K562 (cell line): ENCODE measurements around the gene MBD5. TPM values are rescaled to one million over a fixed set of nuclear protein-coding genes. Genes with fewer than 3 reads are reported as not detected.

Experiments
- ATAC-seq: fragments of 200-7000 bp; cut with Tn5 transposase; 3 replicates; pipeline ENCODE4 v1.9.1; 2020; ENCODE audit warnings: moderate library complexity
- BruUV-seq: library from RNA; stranded (reverse); fragments of 400-500 nt; replicated peaks from 2 replicates; lab custom pipeline; 2021; lab: Mats Ljungman, UMichigan
- CTCF ChIA-PET: fragments of 300-600 bp; formaldehyde crosslinking; extraction: SDS; loops from one replicate; lab custom pipeline; 2021; ENCODE audit warnings: low intra/inter-chr PET ratio; lab: Yijun Ruan, JAX
- POLR2A ChIA-PET: fragments of 300-600, 350-650 bp; sonication (Branson Sonifier 250); formaldehyde crosslinking; extraction: SDS; loops from one replicate; lab custom pipeline; 2021; ENCODE audit warnings: antibody characterized with exemption, inconsistent platforms; lab: Yijun Ruan, JAX
- DNase-seq, 4 experiments: peaks; one replicate each; pipeline versions ENCODE4 v3.0.0 to v3.0.0-alpha.2; 2011 to 2018; ENCODE audit warnings: low spot score in 3 of 4, mixed read lengths in 3 of 4; ENCODE audit errors: extremely low read depth in 1 of 4
- FAIRE-seq: peaks from 2 replicates; lab custom pipeline; 2011; peaks lifted over from hg19 to GRCh38; lab: Jason Lieb, UNC
- H2AFZ ChIP-seq: 2 replicates; pipeline ENCODE4 v1.6.0; 2011; ENCODE audit warnings: low read depth, low read length, control low read depth, inconsistent platforms
- H3K27ac ChIP-seq: fragments of 200-600 bp; 3 replicates; pipeline ENCODE4 v1.8.0; 2011; ENCODE audit warnings: low read depth, mild to moderate bottlenecking, control low read depth, inconsistent platforms, low read length, moderate library complexity, mixed read lengths; ENCODE audit errors: extremely low read depth
- H3K27me3 ChIP-seq, 2 experiments: fragments of 300-600 bp in 1 of 2; 2 replicates in 1 of 2; 3 replicates in 1 of 2; pipeline versions ENCODE4 v1.6.0 to v1.8.0; 2011; ENCODE audit warnings: inconsistent platforms in 2 of 2, low read length in 2 of 2, mild to moderate bottlenecking in 1 of 2, mixed read lengths in 1 of 2, moderate library complexity in 1 of 2; ENCODE audit not compliant: control insufficient read depth in 2 of 2, insufficient read depth in 2 of 2
- H3K36me3 ChIP-seq: fragments of 300-600 bp; 3 replicates; pipeline ENCODE4 v1.8.0; 2011; ENCODE audit warnings: mild to moderate bottlenecking, low read length, inconsistent platforms; ENCODE audit not compliant: control insufficient read depth, insufficient read depth
- H3K4me1 ChIP-seq, 2 experiments: fragments of 200-600 bp in 1 of 2; replicated peaks in 1 of 2; 2 replicates in 1 of 2; 3 replicates in 1 of 2; pipeline versions ENCODE4 v1.5.1 to v1.8.0; 2011; ENCODE audit warnings: inconsistent platforms in 2 of 2, low read length in 2 of 2, mild to moderate bottlenecking in 1 of 2, mixed read lengths in 1 of 2, moderate library complexity in 1 of 2; ENCODE audit not compliant: control insufficient read depth in 2 of 2, insufficient read depth in 2 of 2
- H3K4me2 ChIP-seq: 2 replicates; pipeline ENCODE4 v1.6.1; 2011; ENCODE audit warnings: low read length, control low read depth, inconsistent platforms, mixed read lengths; ENCODE audit not compliant: insufficient read depth
- H3K4me3 ChIP-seq: fragments of 200-600 bp; sonication (generic), shearing (Covaris generic); 2 replicates; pipeline ENCODE4 v1.5.1; 2016; ENCODE audit warnings: control low read depth, inconsistent platforms
- H3K79me2 ChIP-seq: fragments of 200-600 bp; 3 replicates; pipeline ENCODE4 v1.8.0; 2011; ENCODE audit warnings: low read length, inconsistent platforms; ENCODE audit not compliant: control insufficient read depth, insufficient read depth
- H3K9ac ChIP-seq, 2 experiments: 2 replicates each; pipeline versions ENCODE4 v1.6.0 to v1.6.1; 2011; ENCODE audit warnings: low read depth in 2 of 2, low read length in 2 of 2, control low read depth in 1 of 2, inconsistent platforms in 1 of 2, mild to moderate bottlenecking in 1 of 2, mixed read lengths in 1 of 2; ENCODE audit not compliant: insufficient read depth in 1 of 2
- H3K9me1 ChIP-seq: one replicate; pipeline ENCODE4 v1.6.0; 2011; ENCODE audit warnings: inconsistent platforms, mild to moderate bottlenecking, low read length, moderate library complexity; ENCODE audit not compliant: control insufficient read depth, insufficient read depth
- H3K9me3 ChIP-seq: replicated peaks from 2 replicates; pipeline ENCODE4 v1.5.1; 2011; ENCODE audit warnings: low read depth, low read length, inconsistent platforms; ENCODE audit not compliant: control insufficient read depth, insufficient read depth
- H4K20me1 ChIP-seq: replicated peaks from 2 replicates; pipeline ENCODE4 v1.6.1; 2011; ENCODE audit warnings: low read length, inconsistent platforms, mixed read lengths; ENCODE audit not compliant: control insufficient read depth, insufficient read depth
- ETV5 ChIP-seq: sonication (generic); formaldehyde crosslinking; IDR thresholded peaks from 2 replicates; pipeline ENCODE4 v1.4.0; 2020; ENCODE audit warnings: low read depth, mild to moderate bottlenecking, missing genetic modification reagents
- FOXP1 ChIP-seq: sonication (generic); formaldehyde crosslinking; IDR thresholded peaks from 2 replicates; pipeline ENCODE4 v1.8.0; 2022; ENCODE audit warnings: mild to moderate bottlenecking, missing genetic modification reagents
- RBBP5 ChIP-seq: fragments of 200-600 bp; sonication (generic); IDR thresholded peaks from 2 replicates; pipeline ENCODE4 v1.6.1; 2012; ENCODE audit warnings: borderline replicate concordance, mild to moderate bottlenecking, low read length, control low read depth, inconsistent platforms; ENCODE audit not compliant: insufficient read depth, poor library complexity, severe bottlenecking
- RFX1 ChIP-seq: fragments of 450-650 bp; IDR thresholded peaks from 2 replicates; pipeline ENCODE4 v1.6.1; 2016; ENCODE audit warnings: mild to moderate bottlenecking, moderate library complexity
- SMARCB1 ChIP-seq: IDR thresholded peaks from 2 replicates; pipeline ENCODE4 v1.6.1; 2011; ENCODE audit warnings: improper control_type of control experiment, low read depth; ENCODE audit not compliant: insufficient read length
- SRSF1 ChIP-seq: fragments of 200-400 bp; formaldehyde crosslinking; IDR thresholded peaks from 2 replicates; pipeline ENCODE4 v1.6.1; 2017; ENCODE audit warnings: mild to moderate bottlenecking, low read depth, low read length, moderate library complexity
- TAF1 ChIP-seq: IDR thresholded peaks from 2 replicates; pipeline ENCODE4 v1.6.1; 2011; ENCODE audit warnings: mild to moderate bottlenecking, low read length, moderate library complexity; ENCODE audit not compliant: insufficient read depth, control insufficient read depth, severe bottlenecking; ENCODE audit errors: extremely low read depth
- YY1 ChIP-seq, 3 experiments: IDR thresholded peaks; 2 replicates each; pipeline ENCODE4 v1.6.1; 2011; ENCODE audit warnings: low read length in 2 of 3, mild to moderate bottlenecking in 2 of 3, moderate library complexity in 2 of 3, borderline replicate concordance in 1 of 3, control low read depth in 1 of 3, low read depth in 1 of 3; ENCODE audit not compliant: insufficient read depth in 3 of 3, insufficient replicate concordance in 2 of 3, control insufficient read depth in 1 of 3, insufficient read length in 1 of 3; ENCODE audit errors: extremely low read depth in 1 of 3
- WGBS: fragments of 100-300 bp; shearing (Covaris generic); methylation state at CpG from one replicate; pipeline ENCODE4 v1.1.6; 2016; ENCODE audit warnings: low coverage, mixed read lengths; ENCODE audit not compliant: insufficient coverage; ENCODE audit errors: missing lambda C conversion rate; 5-methylcytosine and 5-hydroxymethylcytosine counted together
- in situ Hi-C: fragments of 300-500 bp; cut with MboI; formaldehyde crosslinking; loops from 4 replicates; pipeline ENCODE4 v1.15.0; 2018; ENCODE audit warnings: inconsistent platforms, mixed read lengths
- intact Hi-C: fragments of 100-400 bp; cut with micrococcal nuclease; formaldehyde crosslinking; loops from 2 replicates; pipeline ENCODE4 v1.14.2; 2022
- polyA plus RNA-seq, 8 experiments: library from polyadenylated mRNA; depleted of rRNA in 4 of 8; stranded (reverse) in 5 of 8; unstranded in 3 of 8; fragments of >200 nt; fragmentation: Nextera tagmentation in 2 of 8; fragmentation: Illumina TruSeq in 1 of 8; extraction: Ambion mirVana in 2 of 8; extraction: Trizol in 1 of 8; gene quantifications; 2 replicates each; pipeline versions ENCODE4 v1.2.1 to v1.2.3, GENCODE V29; 2011 to 2014; ENCODE audit warnings: inconsistent platforms in 1 of 8, missing spikeins in 1 of 8
- total RNA-seq, 7 experiments: library from RNA; depleted of rRNA in 6 of 7; stranded (reverse); fragments of >200 nt in 6 of 7; fragmentation: Illumina TruSeq in 2 of 7; extraction: Trizol in 2 of 7; gene quantifications; 2 replicates each; pipeline versions ENCODE4 v1.2.1 to v1.2.3, GENCODE V29; 2011 to 2021; ENCODE audit warnings: low replicate concordance in 1 of 7
- TF ChIP-seq, protein P1 (sequence below): fragments of 450-650 bp; IDR thresholded peaks from 2 replicates; pipeline ENCODE4 v1.7.0; 2016; ENCODE audit warnings: borderline replicate concordance
- TF ChIP-seq, protein P2 (sequence below): sonication (generic); formaldehyde crosslinking; IDR thresholded peaks from 2 replicates; pipeline ENCODE4 v1.8.0; 2022; ENCODE audit warnings: missing genetic modification reagents, mild to moderate bottlenecking, borderline replicate concordance

Gene MBD5
- total and polyA plus RNA-seq, 9 of the 15 experiments (the other 6 are each of a cell fraction or from before 2014, with no cell fraction given) = 3.4 to 14.5 (median 9.0) TPM

DNA sequence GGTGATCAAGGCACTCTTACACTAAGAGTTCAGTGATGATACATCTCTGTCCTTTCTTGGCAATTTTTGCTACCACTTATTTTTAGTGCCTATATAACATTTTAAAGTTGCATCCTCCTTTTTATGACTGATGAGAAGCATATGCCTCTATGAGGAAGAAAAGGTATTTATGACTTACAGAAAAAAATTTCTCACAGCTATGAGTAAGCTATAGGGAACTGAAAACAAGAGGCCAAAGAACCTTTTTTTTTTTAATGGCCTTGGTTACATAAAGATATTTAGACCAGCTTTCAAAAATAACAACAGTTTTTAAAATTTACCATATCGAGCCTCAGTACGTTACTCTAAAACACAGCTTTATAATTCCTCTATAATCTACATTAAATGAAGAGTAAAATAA, 21.3 kb downstream of the MBD5 start:
- no peak for DNase-seq
- intact Hi-C loops (no loop called here), in situ Hi-C loops (no loop called here)
- no peaks in the 10 kb centered on the region for H3K9me3 ChIP-seq
- no peak overlapping the region for H3K4me2 ChIP-seq
- no peaks in the 10 kb centered on the region for H3K9me1 ChIP-seq
- CTCF ChIA-PET = no interaction called here
- no peaks in the 10 kb centered on the region for H3K36me3 ChIP-seq
- H3K79me2 ChIP-seq = no peaks in the 10 kb centered on the region; the same call in 2 of the 3 replicates
- 82% methylated on average over 2 of the region's 2 CpGs for WGBS
- H3K9ac ChIP-seq = no peak overlapping the region
- H3K27ac ChIP-seq = no peak overlapping the region
- POLR2A ChIA-PET = no interaction called here
- no peak overlapping the region for H2AFZ ChIP-seq
- H3K4me1 ChIP-seq = no peaks in the 10 kb centered on the region
- no peak for ATAC-seq
- H3K27me3 ChIP-seq = no peaks in the 10 kb centered on the region
- FAIRE-seq = no peak
- no peaks in the 10 kb centered on the region for H4K20me1 ChIP-seq
- H3K4me3 ChIP-seq = no peak overlapping the region
- TF ChIP-seq FOXP1 = no peak
- no peak for TF ChIP-seq RFX1
- no peak for TF ChIP-seq TAF1
- TF ChIP-seq, protein P1, sequence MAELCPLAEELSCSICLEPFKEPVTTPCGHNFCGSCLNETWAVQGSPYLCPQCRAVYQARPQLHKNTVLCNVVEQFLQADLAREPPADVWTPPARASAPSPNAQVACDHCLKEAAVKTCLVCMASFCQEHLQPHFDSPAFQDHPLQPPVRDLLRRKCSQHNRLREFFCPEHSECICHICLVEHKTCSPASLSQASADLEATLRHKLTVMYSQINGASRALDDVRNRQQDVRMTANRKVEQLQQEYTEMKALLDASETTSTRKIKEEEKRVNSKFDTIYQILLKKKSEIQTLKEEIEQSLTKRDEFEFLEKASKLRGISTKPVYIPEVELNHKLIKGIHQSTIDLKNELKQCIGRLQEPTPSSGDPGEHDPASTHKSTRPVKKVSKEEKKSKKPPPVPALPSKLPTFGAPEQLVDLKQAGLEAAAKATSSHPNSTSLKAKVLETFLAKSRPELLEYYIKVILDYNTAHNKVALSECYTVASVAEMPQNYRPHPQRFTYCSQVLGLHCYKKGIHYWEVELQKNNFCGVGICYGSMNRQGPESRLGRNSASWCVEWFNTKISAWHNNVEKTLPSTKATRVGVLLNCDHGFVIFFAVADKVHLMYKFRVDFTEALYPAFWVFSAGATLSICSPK = no peak
- TF ChIP-seq, protein P2, sequence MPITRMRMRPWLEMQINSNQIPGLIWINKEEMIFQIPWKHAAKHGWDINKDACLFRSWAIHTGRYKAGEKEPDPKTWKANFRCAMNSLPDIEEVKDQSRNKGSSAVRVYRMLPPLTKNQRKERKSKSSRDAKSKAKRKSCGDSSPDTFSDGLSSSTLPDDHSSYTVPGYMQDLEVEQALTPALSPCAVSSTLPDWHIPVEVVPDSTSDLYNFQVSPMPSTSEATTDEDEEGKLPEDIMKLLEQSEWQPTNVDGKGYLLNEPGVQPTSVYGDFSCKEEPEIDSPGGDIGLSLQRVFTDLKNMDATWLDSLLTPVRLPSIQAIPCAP = no peak
- TF ChIP-seq SRSF1 = no peak
- no peak for TF ChIP-seq ETV5 (CRISPR knock-in tag)
- TF ChIP-seq YY1 (IDR thresholded peaks at IDR 0.05; ENCODE audit: borderline replicate concordance in 1 of 3, control insufficient read depth in 1 of 3, extremely low read depth in 1 of 3, insufficient read depth in 3 of 3, insufficient read length in 1 of 3, insufficient replicate concordance in 2 of 3, low read depth in 1 of 3, low read length in 2 of 3) = no peak
- TF ChIP-seq SMARCB1 = no peak
- no peak for TF ChIP-seq RBBP5
- BruUV-seq = no TSS peak
